Activated T-helper 17 cell treated with anti-CD3 and anti-CD28 coated beads, Interleukin-2, amount 50 U/mL, for 72 hours (primary cell): ENCODE measurements around the gene HSPA2. TPM values are rescaled to one million over a fixed set of nuclear protein-coding genes. Genes with fewer than 3 reads are reported as not detected.
"Not testable (repeated sequence)": the region's sequence is repeated elsewhere in the genome, so short reads cannot be mapped to it uniquely, and the experiment has no call there.

ENCODE experiments used
- ATAC-seq: fragments of 150-1000 bp; cut with Tn5 transposase; replicated peaks from 2 replicates; pipeline ENCODE4 v1.10.0; 2021; ENCODE audit warnings: mild to moderate bottlenecking, moderate library complexity
- H3K27ac Mint-ChIP-seq: one replicate; pipeline ENCODE4 v1.8.0; 2022; ENCODE audit warnings: mixed read lengths
- H3K27me3 Mint-ChIP-seq: one replicate; pipeline ENCODE4 v1.8.0; 2022; ENCODE audit warnings: mixed read lengths
- H3K36me3 Mint-ChIP-seq: one replicate; pipeline ENCODE4 v1.8.0; 2022; ENCODE audit warnings: low read depth, mild to moderate bottlenecking, mixed read lengths
- H3K4me1 Mint-ChIP-seq: one replicate; pipeline ENCODE4 v1.8.0; 2022; ENCODE audit warnings: mixed read lengths
- H3K4me3 Mint-ChIP-seq: one replicate; pipeline ENCODE4 v1.8.0; 2022; ENCODE audit warnings: mild to moderate bottlenecking, mixed read lengths
- H3K9me3 Mint-ChIP-seq: one replicate; pipeline ENCODE4 v1.8.0; 2022; ENCODE audit warnings: mixed read lengths
- total RNA-seq, 2 donors: library from RNA; stranded (reverse); gene quantifications; one replicate each; pipeline ENCODE4 v1.2.3, GENCODE V29; 2022

The HSPA2 gene
- total RNA-seq, 2 donors from 2014 or later, result 6.5 to 7.4 TPM

- Mint-ChIP-seq H3K4me1 (peaks cover 5% of the 10 kb centered on the region), H3K27ac (no peak overlapping the region), H3K36me3 (peaks cover 9% of the 10 kb centered on the region), H3K4me3 (no peak overlapping the region), H3K9me3 (no peaks in the 10 kb centered on the region), H3K27me3 (no peaks in the 10 kb centered on the region)
- ATAC-seq, result no peak
Measured at GRCh38 chr14:64536488-64537245, 3.9 kb upstream of the HSPA2 start.

- peaks cover 9% of the 10 kb centered on the region for H3K36me3 Mint-ChIP-seq
- no peaks in the 10 kb centered on the region for H3K9me3 Mint-ChIP-seq
- H3K4me1 Mint-ChIP-seq, result peaks cover 12% of the 10 kb centered on the region
- H3K27ac Mint-ChIP-seq, result no peak overlapping the region
- no peak for ATAC-seq
- peak overlapping the region; percentile 89 for H3K4me3 Mint-ChIP-seq
- H3K27me3 Mint-ChIP-seq, result peaks cover 4% of the 10 kb centered on the region
Measured at GRCh38 chr14:64541261-64541971, 875 bp downstream of the HSPA2 start.

GRCh38 chr14:64541972-64542835, 1.7 kb downstream of the HSPA2 start:
- Mint-ChIP-seq H3K27me3 (peaks cover 4% of the 10 kb centered on the region), H3K27ac (no peak overlapping the region), H3K4me3 (peak overlapping the region; percentile 89), H3K9me3 (no peaks in the 10 kb centered on the region), H3K36me3 (peaks cover 9% of the 10 kb centered on the region), H3K4me1 (peaks cover 12% of the 10 kb centered on the region)
- ATAC-seq, result no peak

- no peak for ATAC-seq
- H3K4me3 Mint-ChIP-seq, result peak overlapping the region; percentile 89
- peaks cover 12% of the 10 kb centered on the region for H3K4me1 Mint-ChIP-seq
- H3K9me3 Mint-ChIP-seq, result no peaks in the 10 kb centered on the region
- H3K27ac Mint-ChIP-seq, result no peak overlapping the region
- H3K36me3 Mint-ChIP-seq, result peaks cover 9% of the 10 kb centered on the region
- peaks cover 4% of the 10 kb centered on the region for H3K27me3 Mint-ChIP-seq
Measured at GRCh38 chr14:64542836-64543201, 2.3 kb downstream of the HSPA2 start.

GRCh38 chr14:64544607-64545312, 4.2 kb downstream of the HSPA2 start:
- no peak overlapping the region for H3K27ac Mint-ChIP-seq
- no peaks in the 10 kb centered on the region for H3K9me3 Mint-ChIP-seq
- no peak overlapping the region for H3K4me3 Mint-ChIP-seq
- H3K36me3 Mint-ChIP-seq, result peaks cover 9% of the 10 kb centered on the region
- peaks cover 4% of the 10 kb centered on the region for H3K27me3 Mint-ChIP-seq
- peaks cover 7% of the 10 kb centered on the region for H3K4me1 Mint-ChIP-seq
- no peak for ATAC-seq

GRCh38 chr14:64549016-64549415, 8.5 kb downstream of the HSPA2 start:
- no peak for ATAC-seq
- H3K9me3 Mint-ChIP-seq, result no peaks in the 10 kb centered on the region
- peak overlapping the region; percentile 67 for H3K4me3 Mint-ChIP-seq
- H3K36me3 Mint-ChIP-seq, result no peaks in the 10 kb centered on the region
- H3K4me1 Mint-ChIP-seq, result peaks cover 6% of the 10 kb centered on the region
- peaks cover 3% of the 10 kb centered on the region for H3K27me3 Mint-ChIP-seq
- no peak overlapping the region for H3K27ac Mint-ChIP-seq

GRCh38 chr14:64549791-64550620, 9.5 kb downstream of the HSPA2 start, which contains the start of gene PPP1R36:
PPP1R36 (plus strand) TSS chr14:64549961; CDS start chr14:64549998, 37 bp downstream.
- Mint-ChIP-seq H3K9me3 (no peaks in the 10 kb centered on the region), H3K4me1 (peaks cover 6% of the 10 kb centered on the region), H3K27me3 (peaks cover 3% of the 10 kb centered on the region), H3K4me3 (peak within 1 kb of the TSS; percentile 67), H3K27ac (no peak within 1 kb of the TSS), H3K36me3 (no peaks in the 10 kb centered on the region)
- ATAC-seq, result peak; percentile 99

- Mint-ChIP-seq H3K36me3 (no peaks in the 10 kb centered on the region), H3K9me3 (no peaks in the 10 kb centered on the region), H3K27ac (no peak overlapping the region), H3K4me1 (peaks cover 6% of the 10 kb centered on the region), H3K27me3 (peaks cover 3% of the 10 kb centered on the region), H3K4me3 (peak overlapping the region; percentile 67)
- ATAC-seq, result no peak
Measured at GRCh38 chr14:64550621-64551333, 10.2 kb downstream of the HSPA2 start.

GRCh38 chr14:64554556-64554955, 14.0 kb downstream of the HSPA2 start:
- H3K4me3 Mint-ChIP-seq, result no peak overlapping the region
- H3K36me3 Mint-ChIP-seq, result no peaks in the 10 kb centered on the region
- peaks cover 6% of the 10 kb centered on the region for H3K4me1 Mint-ChIP-seq
- H3K27me3 Mint-ChIP-seq, result peaks cover 3% of the 10 kb centered on the region
- no peaks in the 10 kb centered on the region for H3K9me3 Mint-ChIP-seq
- no peak overlapping the region for H3K27ac Mint-ChIP-seq
- ATAC-seq, result no peak

GRCh38 chr14:64556526-64556925, 16.0 kb downstream of the HSPA2 start:
- Mint-ChIP-seq H3K36me3 (no peaks in the 10 kb centered on the region), H3K9me3 (no peaks in the 10 kb centered on the region), H3K27ac (no peak overlapping the region), H3K4me1 (peaks cover 6% of the 10 kb centered on the region), H3K27me3 (no peaks in the 10 kb centered on the region), H3K4me3 (no peak overlapping the region)
- no peak for ATAC-seq

GRCh38 chr14:64558216-64558615, 17.7 kb downstream of the HSPA2 start:
- not testable (repeated sequence) for H3K4me1 Mint-ChIP-seq, H3K27me3 Mint-ChIP-seq, H3K4me3 Mint-ChIP-seq, ATAC-seq, H3K9me3 Mint-ChIP-seq, H3K36me3 Mint-ChIP-seq, H3K27ac Mint-ChIP-seq

- Mint-ChIP-seq H3K4me3 (no peak overlapping the region), H3K36me3 (no peaks in the 10 kb centered on the region), H3K27me3 (no peaks in the 10 kb centered on the region), H3K4me1 (peaks cover 6% of the 10 kb centered on the region), H3K27ac (no peak overlapping the region), H3K9me3 (no peaks in the 10 kb centered on the region)
- ATAC-seq, result no peak
Measured at GRCh38 chr14:64561631-64562030, 21.1 kb downstream of the HSPA2 start.

- H3K4me3 Mint-ChIP-seq, result no peak overlapping the region
- no peak for ATAC-seq
- no peaks in the 10 kb centered on the region for H3K27me3 Mint-ChIP-seq
- no peak overlapping the region for H3K27ac Mint-ChIP-seq
- H3K9me3 Mint-ChIP-seq, result no peaks in the 10 kb centered on the region
- H3K36me3 Mint-ChIP-seq, result no peaks in the 10 kb centered on the region
- peaks cover 6% of the 10 kb centered on the region for H3K4me1 Mint-ChIP-seq
Measured at GRCh38 chr14:64562436-64562835, 21.9 kb downstream of the HSPA2 start.
